A549 (cell line): Measurements from ENCODE around the gene VAPB.

ENCODE experiments used
- CBX8 ChIP-seq: fragments of 200-600 bp; sonication (generic); IDR thresholded peaks from 2 replicates; pipeline ENCODE4 v1.6.1; 2016
- CTCF ChIP-seq: fragments of >200 bp; sonication (Bioruptor Twin); formaldehyde crosslinking; IDR thresholded peaks from 3 replicates; pipeline ENCODE4 v1.5.1; 2016
- EP300 ChIP-seq, 2 experiments: fragments of >200 bp; sonication (Bioruptor Twin); formaldehyde crosslinking; IDR thresholded peaks; 2 replicates in 1 of 2; 3 replicates in 1 of 2; pipeline ENCODE4 v1.6.1; 2016 to 2017
- HOXA7 ChIP-seq: fragments of 250-450 bp; sonication (Bioruptor Pico); IDR thresholded peaks from 2 replicates; pipeline ENCODE4 v1.5.0; 2020; ENCODE audit warnings: mild to moderate bottlenecking, moderate library complexity
- KDM1A ChIP-seq: fragments of 200-600 bp; sonication (generic); IDR thresholded peaks from 2 replicates; pipeline ENCODE4 v1.6.1; 2016; ENCODE audit warnings: low read depth, mild to moderate bottlenecking
- NPAS2 ChIP-seq: fragments of 250-450 bp; sonication (Bioruptor Pico); IDR thresholded peaks from 2 replicates; pipeline ENCODE4 v1.8.0; 2022; ENCODE audit warnings: mild to moderate bottlenecking, moderate library complexity, borderline replicate concordance
- SMC3 ChIP-seq: fragments of >200 bp; sonication (Bioruptor Twin); formaldehyde crosslinking; IDR thresholded peaks from 3 replicates; pipeline ENCODE4 v1.6.1; 2018; ENCODE audit warnings: inconsistent platforms
- SREBF2 ChIP-seq: fragments of 450-650 bp; IDR thresholded peaks from 2 replicates; pipeline ENCODE4 v1.6.1; 2014; ENCODE audit warnings: mild to moderate bottlenecking, moderate library complexity

- TF ChIP-seq EP300 (IDR thresholded peaks at IDR 0.05) (no peak), CTCF (no peak), CBX8 (no peak), SMC3 (no peak), HOXA7 (no peak), KDM1A (no peak), NPAS2 (no peak), SREBF2 (no peak)
Measured at GRCh38 chr20:58472273-58473018, 83.4 kb downstream of the VAPB start.
